Fibroblast of lung (primary cell): ENCODE measurements around the gene SRSF11. TPM values are rescaled to one million over a fixed set of nuclear protein-coding genes. Genes with fewer than 3 reads are reported as not detected.

ENCODE experiments used
- DNase-seq, 2 donors: peaks; one replicate each; pipeline versions ENCODE4 v3.0.0 to v3.0.0-alpha.2; 2010; ENCODE audit warnings: low read depth in 2 of 2
- H2AFZ ChIP-seq: 2 replicates; pipeline ENCODE4 v1.5.1; 2012; ENCODE audit warnings: low read length, control low read depth, inconsistent platforms
- H3K27ac ChIP-seq: 2 replicates; pipeline ENCODE4 v1.5.1; 2011; ENCODE audit warnings: low read length, control low read depth; ENCODE audit not compliant: insufficient read depth
- H3K27me3 ChIP-seq: 2 replicates; pipeline ENCODE4 v1.5.1; 2011; ENCODE audit warnings: mild to moderate bottlenecking, low read length; ENCODE audit not compliant: control insufficient read depth, insufficient read depth
- H3K36me3 ChIP-seq: 2 replicates; pipeline ENCODE4 v1.5.1; 2011; ENCODE audit warnings: low read length; ENCODE audit not compliant: control insufficient read depth, insufficient read depth
- H3K4me1 ChIP-seq: 2 replicates; pipeline ENCODE4 v1.5.1; 2011; ENCODE audit warnings: low read length; ENCODE audit not compliant: control insufficient read depth, insufficient read depth; ENCODE audit errors: extremely low read depth
- H3K4me2 ChIP-seq: 2 replicates; pipeline ENCODE4 v1.5.1; 2011; ENCODE audit warnings: low read length, control low read depth; ENCODE audit not compliant: insufficient read depth; ENCODE audit errors: extremely low read depth
- H3K4me3 ChIP-seq, 4 experiments: fragments of 200-600 bp in 1 of 4; sonication (generic) in 1 of 4; replicated peaks in 1 of 4; 2 replicates each; pipeline ENCODE4 v1.5.1; 2011 to 2016; ENCODE audit warnings: low read length in 4 of 4, low read depth in 3 of 4, mild to moderate bottlenecking in 3 of 4, control low read depth in 2 of 4, inconsistent platforms in 1 of 4, mixed read lengths in 1 of 4; ENCODE audit not compliant: insufficient read depth in 1 of 4; ENCODE audit errors: control extremely low read depth in 1 of 4
- H3K79me2 ChIP-seq: 2 replicates; pipeline ENCODE4 v1.5.1; 2012; ENCODE audit warnings: mild to moderate bottlenecking, low read length, inconsistent platforms; ENCODE audit not compliant: control insufficient read depth, insufficient read depth
- H3K9ac ChIP-seq: 2 replicates; pipeline ENCODE4 v1.5.1; 2011; ENCODE audit warnings: mild to moderate bottlenecking, low read length, control low read depth; ENCODE audit not compliant: insufficient read depth
- H3K9me3 ChIP-seq: 2 replicates; pipeline ENCODE4 v1.5.1; 2012; ENCODE audit warnings: low read depth, low read length; ENCODE audit not compliant: control insufficient read depth, insufficient read depth
- H4K20me1 ChIP-seq: 2 replicates; pipeline ENCODE4 v1.5.1; 2011; ENCODE audit warnings: low read length; ENCODE audit not compliant: control insufficient read depth, insufficient read depth; ENCODE audit errors: extremely low read depth
- CTCF ChIP-seq, 2 donors: IDR thresholded peaks in 1 of 2; conservative IDR thresholded peaks in 1 of 2; 1 replicate in 1 of 2; 2 replicates in 1 of 2; pipeline ENCODE4 v1.5.1; 2011 to 2012; ENCODE audit warnings: low read length in 2 of 2, control low read depth in 1 of 2, inconsistent platforms in 1 of 2, low read depth in 1 of 2, mild to moderate bottlenecking in 1 of 2
- EZH2 ChIP-seq: IDR thresholded peaks from 2 replicates; pipeline ENCODE4 v1.5.1; 2012; ENCODE audit warnings: low read length, control low read depth, mild to moderate bottlenecking; ENCODE audit errors: missing control alignments
- polyA plus RNA-seq, 2 donors: library from polyadenylated mRNA; depleted of rRNA in 1 of 2; stranded (reverse) in 1 of 2; unstranded in 1 of 2; fragments of >200 nt; gene quantifications; 2 replicates each; pipeline ENCODE4 v1.2.1, GENCODE V29; 2011 to 2012; ENCODE audit warnings: missing spikeins in 1 of 2
- total RNA-seq: library from RNA; depleted of rRNA; stranded (reverse); fragments of >200 nt; gene quantifications from 2 replicates; pipeline ENCODE4 v1.2.1, GENCODE V29; 2014

SRSF11 gene
- total and polyA plus RNA-seq, 2 donors (not counting 1 experiment from before 2014, with no cell fraction given), result 139 to 163 TPM

DNA sequence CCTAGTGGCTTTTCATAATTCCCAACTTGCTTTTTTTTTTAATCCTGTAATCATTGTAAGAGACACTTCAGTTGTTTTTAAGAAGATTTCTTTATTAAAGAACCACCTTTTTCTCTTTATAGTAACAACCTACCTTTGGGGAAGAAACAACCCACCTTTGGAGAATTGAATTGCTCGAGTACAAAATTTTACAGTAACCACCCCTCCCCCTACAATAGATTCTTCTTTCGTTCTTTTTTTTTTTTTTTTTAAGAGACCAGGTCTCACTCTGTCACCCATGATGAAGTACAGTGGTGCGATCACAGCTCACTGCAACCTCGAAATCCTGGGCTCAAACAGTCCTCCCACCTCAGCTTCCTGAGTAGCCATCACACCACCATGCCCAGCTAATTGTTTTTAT lies 13.7 kb upstream of the SRSF11 start:
- Histone ChIP-seq H3K4me3 (peak overlapping the region in 3 of 4 experiments; percentile 2 to 88 (median 23)), H3K4me1 (peaks cover 6% of the 10 kb centered on the region), H2AFZ (no peak overlapping the region), H3K79me2 (peaks cover 95% of the 10 kb centered on the region), H3K27ac (no peak overlapping the region), H4K20me1 (no peaks in the 10 kb centered on the region), H3K9ac (no peak overlapping the region), H3K9me3 (no peaks in the 10 kb centered on the region), H3K4me2 (no peak overlapping the region), H3K36me3 (no peaks in the 10 kb centered on the region), H3K27me3 (no peaks in the 10 kb centered on the region)
- no peak for TF ChIP-seq CTCF (conservative IDR thresholded peaks at IDR 0.05 in 1 of 2, IDR thresholded peaks at IDR 0.05 in 1 of 2; ENCODE audit: low read depth in 1 of 2, low read length in 2 of 2)
- TF ChIP-seq EZH2, result no peak
- DNase-seq, result no peak

GRCh38 chr1:70208292-70208691 lies 12.9 kb upstream of the SRSF11 start:
- Histone ChIP-seq H3K4me2 (no peak overlapping the region), H3K9me3 (no peaks in the 10 kb centered on the region), H3K79me2 (peaks cover 96% of the 10 kb centered on the region), H4K20me1 (no peaks in the 10 kb centered on the region), H2AFZ (no peak overlapping the region), H3K9ac (no peak overlapping the region), H3K36me3 (no peaks in the 10 kb centered on the region), H3K4me3 (no peak overlapping the region), H3K4me1 (peaks cover 6% of the 10 kb centered on the region), H3K27ac (no peak overlapping the region), H3K27me3 (no peaks in the 10 kb centered on the region)
- TF ChIP-seq EZH2 (no peak), CTCF (conservative IDR thresholded peaks at IDR 0.05 in 1 of 2, IDR thresholded peaks at IDR 0.05 in 1 of 2; ENCODE audit: low read depth in 1 of 2, low read length in 2 of 2) (no peak)
- no peak for DNase-seq

DNA sequence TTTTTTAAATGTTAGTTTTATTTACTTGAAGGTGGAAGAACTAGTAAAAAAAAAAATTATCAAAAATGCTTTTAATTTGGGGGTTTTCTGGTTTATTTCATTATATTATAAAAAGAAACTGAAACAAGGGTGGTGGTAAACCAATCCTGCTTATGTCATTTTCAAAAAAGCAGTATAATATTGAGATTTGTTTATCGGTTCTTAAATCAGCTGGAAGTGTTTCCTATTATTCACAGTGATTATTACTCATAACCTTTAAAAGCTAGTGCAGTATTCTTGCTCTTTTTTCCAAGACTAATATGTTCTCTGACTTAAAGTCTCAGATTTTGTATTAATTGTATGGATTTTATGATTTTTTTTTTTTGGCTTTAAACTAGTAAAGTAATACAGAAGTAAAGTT lies 10.4 kb upstream of the SRSF11 start:
- H3K4me2 ChIP-seq, result no peak overlapping the region
- no peaks in the 10 kb centered on the region for H3K27me3 ChIP-seq
- no peaks in the 10 kb centered on the region for H4K20me1 ChIP-seq
- no peak overlapping the region for H3K9ac ChIP-seq
- no peaks in the 10 kb centered on the region for H3K9me3 ChIP-seq
- TF ChIP-seq CTCF (conservative IDR thresholded peaks at IDR 0.05 in 1 of 2, IDR thresholded peaks at IDR 0.05 in 1 of 2; ENCODE audit: low read depth in 1 of 2, low read length in 2 of 2) (no peak), EZH2 (no peak)
- H2AFZ ChIP-seq, result no peak overlapping the region
- no peaks in the 10 kb centered on the region for H3K36me3 ChIP-seq
- no peak overlapping the region for H3K4me3 ChIP-seq
- H3K27ac ChIP-seq, result no peak overlapping the region
- DNase-seq, result no peak
- H3K4me1 ChIP-seq, result peaks cover 3% of the 10 kb centered on the region
- peaks cover 97% of the 10 kb centered on the region for H3K79me2 ChIP-seq
